Gastroesophageal sphincter (tissue), 4 donors: Measurements from ENCODE around the gene GP2. TPM values are rescaled to one million over a fixed set of nuclear protein-coding genes. Genes with fewer than 3 reads are reported as not detected.

Experiments used
- ATAC-seq: fragments of 150-250 bp; one replicate; pipeline ENCODE4 v1.9.1; 2016; ENCODE audit warnings: mild to moderate bottlenecking, moderate library complexity
- H3K27ac ChIP-seq, 4 donors: fragments of 200-600 bp; sonication (generic) in 3 of 4; 1 replicate in 3 of 4; 2 replicates in 1 of 4; pipeline ENCODE4 v1.5.1; 2016 to 2019
- H3K27me3 ChIP-seq: fragments of 200-600 bp; sonication (generic); one replicate; pipeline ENCODE4 v1.5.1; 2019
- H3K36me3 ChIP-seq, 2 donors: fragments of 200-600 bp; sonication (generic); one replicate each; pipeline ENCODE4 v1.5.1; 2019; ENCODE audit warnings: control low read depth in 1 of 2
- H3K4me1 ChIP-seq, 3 donors: fragments of 200-600 bp; sonication (generic); 1 replicate in 2 of 3; 2 replicates in 1 of 3; pipeline ENCODE4 v1.5.1; 2016 to 2019; ENCODE audit warnings: control low read depth in 2 of 3
- H3K4me3 ChIP-seq, 2 donors: fragments of 200-600 bp; sonication (generic); one replicate each; pipeline ENCODE4 v1.5.1; 2019; ENCODE audit warnings: mild to moderate bottlenecking in 1 of 2, moderate library complexity in 1 of 2
- H3K9me3 ChIP-seq, 3 donors: fragments of 200-600 bp; sonication (generic); one replicate each; pipeline ENCODE4 v1.5.1; 2017 to 2019; ENCODE audit warnings: control low read depth in 2 of 3
- EP300 ChIP-seq: sonication (generic); formaldehyde crosslinking; IDR thresholded peaks from one replicate; pipeline ENCODE4 v1.6.1; 2017; ENCODE audit warnings: antibody characterized with exemption, mild to moderate bottlenecking
- POLR2A ChIP-seq, 2 donors: fragments of 450-650 bp; IDR thresholded peaks; one replicate each; pipeline ENCODE4 v1.6.1; 2017; ENCODE audit warnings: antibody characterized with exemption in 2 of 2, mild to moderate bottlenecking in 2 of 2, moderate library complexity in 1 of 2
- POLR2AphosphoS5 ChIP-seq: sonication (generic); formaldehyde crosslinking; IDR thresholded peaks from one replicate; pipeline ENCODE4 v1.6.1; 2017; ENCODE audit warnings: antibody characterized with exemption
- WGBS, 2 donors: methylation state at CpG; one replicate each; pipeline ENCODE4 v1.1.5; 2018; ENCODE audit warnings: low coverage in 1 of 2; 5-methylcytosine and 5-hydroxymethylcytosine counted together
- total RNA-seq, 4 donors: library from RNA; depleted of rRNA; stranded (reverse); fragments of >200 nt; gene quantifications; one replicate each; pipeline ENCODE4 v1.1.0, GENCODE V29; 2016
- TF ChIP-seq, protein P1 (sequence below), 4 experiments: fragments of 200-600 bp in 2 of 4; fragments of 450-650 bp in 2 of 4; sonication (generic) in 1 of 4; IDR thresholded peaks; one replicate each; pipeline ENCODE4 v1.5.1; 2017 to 2019; ENCODE audit warnings: antibody characterized with exemption in 4 of 4, mild to moderate bottlenecking in 2 of 4, moderate library complexity in 2 of 4

The GP2 gene
- total RNA-seq, 4 donors from 2014 or later, result 0.10 TPM; not detected in 3

GRCh38 chr16:20359997-20360396 is 32.7 kb upstream of the GP2 start:
- Histone ChIP-seq H3K4me1 (no peaks in the 10 kb centered on the region), H3K27ac (no peak overlapping the region), H3K9me3 (no peaks in the 10 kb centered on the region), H3K27me3 (peaks cover 31% of the 10 kb centered on the region), H3K36me3 (no peaks in the 10 kb centered on the region), H3K4me3 (no peak overlapping the region)
- TF ChIP-seq POLR2A (IDR thresholded peaks at IDR 0.05) (no peak), EP300 (no peak)
- ATAC-seq, result no peak
- WGBS, 2 donors, result 44 to 58% methylated on average over 1 to 2 of the region's 2 CpGs

DNA sequence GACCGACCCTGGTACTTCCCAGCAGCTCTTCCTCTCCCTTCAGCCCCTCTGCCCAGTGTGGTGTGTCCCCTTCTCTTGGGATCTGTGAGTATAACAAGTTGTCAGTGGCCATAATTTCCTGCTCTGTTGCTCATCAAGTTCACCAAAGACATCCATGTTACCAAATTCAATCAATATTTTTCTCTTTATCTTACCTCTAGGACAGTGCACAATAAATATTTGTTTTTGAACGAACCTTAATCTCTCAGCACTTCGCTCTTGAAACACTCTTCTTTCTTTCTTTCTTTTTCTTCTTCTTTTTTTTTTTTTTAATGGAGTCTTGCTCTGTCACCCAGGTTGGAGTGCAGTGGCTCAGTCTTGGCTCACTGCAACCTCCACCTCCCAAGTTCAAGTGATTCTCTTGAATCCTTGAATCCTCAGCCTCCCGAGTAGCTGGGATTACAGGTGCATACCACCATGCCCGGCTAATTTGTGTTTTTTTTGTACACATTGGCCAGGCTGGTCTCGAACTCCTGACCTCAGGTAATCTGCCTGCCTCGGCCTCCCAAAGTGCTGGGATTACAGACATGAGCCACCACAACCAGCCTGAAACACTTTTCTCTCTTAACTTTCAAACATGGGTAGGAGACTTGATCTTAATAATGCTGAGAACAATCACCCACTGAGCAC is 27.9 kb upstream of the GP2 start:
- H3K4me3 ChIP-seq, result no peak overlapping the region
- H3K4me1 ChIP-seq, result no peaks in the 10 kb centered on the region
- H3K9me3 ChIP-seq, result no peaks in the 10 kb centered on the region
- no peak overlapping the region for H3K27ac ChIP-seq
- TF ChIP-seq POLR2AphosphoS5, result no peak
- TF ChIP-seq, protein P1, sequence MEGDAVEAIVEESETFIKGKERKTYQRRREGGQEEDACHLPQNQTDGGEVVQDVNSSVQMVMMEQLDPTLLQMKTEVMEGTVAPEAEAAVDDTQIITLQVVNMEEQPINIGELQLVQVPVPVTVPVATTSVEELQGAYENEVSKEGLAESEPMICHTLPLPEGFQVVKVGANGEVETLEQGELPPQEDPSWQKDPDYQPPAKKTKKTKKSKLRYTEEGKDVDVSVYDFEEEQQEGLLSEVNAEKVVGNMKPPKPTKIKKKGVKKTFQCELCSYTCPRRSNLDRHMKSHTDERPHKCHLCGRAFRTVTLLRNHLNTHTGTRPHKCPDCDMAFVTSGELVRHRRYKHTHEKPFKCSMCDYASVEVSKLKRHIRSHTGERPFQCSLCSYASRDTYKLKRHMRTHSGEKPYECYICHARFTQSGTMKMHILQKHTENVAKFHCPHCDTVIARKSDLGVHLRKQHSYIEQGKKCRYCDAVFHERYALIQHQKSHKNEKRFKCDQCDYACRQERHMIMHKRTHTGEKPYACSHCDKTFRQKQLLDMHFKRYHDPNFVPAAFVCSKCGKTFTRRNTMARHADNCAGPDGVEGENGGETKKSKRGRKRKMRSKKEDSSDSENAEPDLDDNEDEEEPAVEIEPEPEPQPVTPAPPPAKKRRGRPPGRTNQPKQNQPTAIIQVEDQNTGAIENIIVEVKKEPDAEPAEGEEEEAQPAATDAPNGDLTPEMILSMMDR (IDR thresholded peaks at IDR 0.05), result no peak
- no peak for TF ChIP-seq POLR2A (IDR thresholded peaks at IDR 0.05)
- TF ChIP-seq EP300, result no peak
- 66 to 86% methylated on average over 1 to 6 of the region's 7 CpGs for WGBS, 2 donors
- no peak for ATAC-seq
- H3K36me3 ChIP-seq, result no peaks in the 10 kb centered on the region
- H3K27me3 ChIP-seq, result peaks cover 39% of the 10 kb centered on the region

DNA sequence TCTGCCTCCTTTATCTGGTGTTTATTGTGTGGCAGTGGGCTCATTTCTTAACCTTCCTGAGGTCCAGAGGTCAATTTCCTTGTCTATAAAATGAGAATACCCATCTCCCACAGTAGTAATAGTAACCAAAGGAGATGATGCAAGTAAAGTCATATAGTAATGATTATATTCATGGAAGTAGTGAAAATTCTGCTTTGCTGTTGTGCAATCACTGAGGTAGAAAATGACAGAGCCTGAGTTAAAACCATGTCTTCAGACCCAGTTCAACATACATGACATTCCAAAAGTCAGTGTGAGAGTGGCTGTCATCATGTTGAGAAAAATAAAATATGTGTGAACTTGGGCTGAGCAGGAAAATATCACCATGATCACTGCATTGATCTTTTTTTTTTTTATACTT is 26.1 kb upstream of the GP2 start:
- Histone ChIP-seq H3K4me1 (no peaks in the 10 kb centered on the region), H3K9me3 (no peaks in the 10 kb centered on the region), H3K4me3 (no peak overlapping the region), H3K27ac (no peak overlapping the region), H3K27me3 (peaks cover 56% of the 10 kb centered on the region), H3K36me3 (no peaks in the 10 kb centered on the region)
- no peak for ATAC-seq
- no peak for TF ChIP-seq POLR2A (IDR thresholded peaks at IDR 0.05)
- TF ChIP-seq, protein P1 (IDR thresholded peaks at IDR 0.05), result no peak
- no peak for TF ChIP-seq EP300
- TF ChIP-seq POLR2AphosphoS5, result no peak

- ATAC-seq, result no peak
- no peaks in the 10 kb centered on the region for H3K4me1 ChIP-seq
- no peaks in the 10 kb centered on the region for H3K36me3 ChIP-seq
- TF ChIP-seq, protein P1 (IDR thresholded peaks at IDR 0.05), result no peak
- TF ChIP-seq EP300 (no peak), POLR2A (IDR thresholded peaks at IDR 0.05) (no peak), POLR2AphosphoS5 (no peak)
- H3K4me3 ChIP-seq, result no peak within 1 kb of the TSS
- no peak within 1 kb of the TSS for H3K27ac ChIP-seq
- H3K9me3 ChIP-seq, result no peaks in the 10 kb centered on the region
- 92 to 100% methylated on average over 1 to 2 of the region's 2 CpGs for WGBS, 2 donors
- H3K27me3 ChIP-seq, result peaks cover 56% of the 10 kb centered on the region
Measured at GRCh38 chr16:20352615-20353014, 25.3 kb upstream of the GP2 start, which contains the start of gene UMOD. Gene UMOD (minus strand): TSS chr16:20352715. CDS start chr16:20350737, 1,978 bp downstream.

- Histone ChIP-seq H3K36me3 (no peaks in the 10 kb centered on the region), H3K4me1 (no peaks in the 10 kb centered on the region), H3K4me3 (no peak overlapping the region), H3K9me3 (no peaks in the 10 kb centered on the region), H3K27ac (no peak overlapping the region), H3K27me3 (peaks cover 43% of the 10 kb centered on the region)
- 75 to 82% methylated on average over 4 to 6 of the region's 6 CpGs for WGBS, 2 donors
- no peak for ATAC-seq
- TF ChIP-seq, protein P1 (IDR thresholded peaks at IDR 0.05), result no peak
- TF ChIP-seq POLR2A (IDR thresholded peaks at IDR 0.05), result no peak
- TF ChIP-seq EP300, result no peak
- no peak for TF ChIP-seq POLR2AphosphoS5
Measured at GRCh38 chr16:20349615-20350014, 22.3 kb upstream of the GP2 start.
